HepG2 (cell line): ENCODE data around the gene UNKL. TPM values are rescaled to one million over a fixed set of nuclear protein-coding genes. Genes with fewer than 3 reads are reported as not detected.

Experiments
- EED ChIP-seq: sonication (generic); formaldehyde crosslinking; IDR thresholded peaks from 2 replicates; pipeline ENCODE4 v1.5.0; 2020; ENCODE audit warnings: mild to moderate bottlenecking, missing genetic modification reagents
- HOXD1 ChIP-seq: sonication (generic); formaldehyde crosslinking; IDR thresholded peaks from 2 replicates; pipeline ENCODE4 v1.5.0; 2020; ENCODE audit warnings: missing genetic modification reagents
- KDM5A ChIP-seq: fragments of 200-600 bp; sonication (generic); IDR thresholded peaks from 2 replicates; pipeline ENCODE4 v1.7.0; 2018; ENCODE audit warnings: antibody characterized with exemption, mild to moderate bottlenecking, low read length, borderline replicate concordance
- REST ChIP-seq, 2 experiments: IDR thresholded peaks; 2 replicates each; pipeline ENCODE4 v1.6.1; 2011 to 2012; ENCODE audit warnings: low read length in 2 of 2, borderline replicate concordance in 1 of 2, low read depth in 1 of 2, mild to moderate bottlenecking in 1 of 2, moderate library complexity in 1 of 2
- RFXANK ChIP-seq: IDR thresholded peaks from 2 replicates; pipeline ENCODE4 v1.6.1; 2016
- RNF2 ChIP-seq: fragments of 450-650 bp; conservative IDR thresholded peaks from 2 replicates; pipeline ENCODE4 v1.6.1; 2016; ENCODE audit warnings: low read depth
- SP4 ChIP-seq: sonication (generic); formaldehyde crosslinking; IDR thresholded peaks from 2 replicates; pipeline ENCODE4 v1.8.1; 2023; ENCODE audit warnings: mild to moderate bottlenecking, missing genetic modification reagents
- THAP11 ChIP-seq: IDR thresholded peaks from 2 replicates; pipeline ENCODE4 v1.6.1; 2016; ENCODE audit warnings: missing biosample characterization, missing genetic modification reagents
- U2AF1 ChIP-seq: fragments of 200-400 bp; formaldehyde crosslinking; optimal IDR thresholded peaks from 2 replicates; pipeline ENCODE3; 2017; ENCODE audit warnings: mild to moderate bottlenecking, low read depth, low read length
- ZFX ChIP-seq: sonication (generic); formaldehyde crosslinking; IDR thresholded peaks from 2 replicates; pipeline ENCODE4 v1.4.0; 2020; ENCODE audit warnings: mild to moderate bottlenecking, low read depth, missing genetic modification reagents, moderate library complexity
- ZNF260 ChIP-seq: sonication (generic); formaldehyde crosslinking; IDR thresholded peaks from 2 replicates; pipeline ENCODE4 v1.4.0; 2020; ENCODE audit warnings: missing genetic modification reagents, low read depth, mild to moderate bottlenecking, borderline replicate concordance
- ZNF274 ChIP-seq: sonication (generic); formaldehyde crosslinking; IDR thresholded peaks from 2 replicates; pipeline ENCODE4 v1.5.1; 2020; ENCODE audit warnings: mild to moderate bottlenecking, missing genetic modification reagents
- ZNF362 ChIP-seq: sonication (generic); formaldehyde crosslinking; IDR thresholded peaks from 2 replicates; pipeline ENCODE4 v1.4.0; 2020; ENCODE audit warnings: missing genetic modification reagents, mild to moderate bottlenecking, borderline replicate concordance
- ZNF496 ChIP-seq: sonication (generic); formaldehyde crosslinking; IDR thresholded peaks from 2 replicates; pipeline ENCODE4 v1.8.1; 2023; ENCODE audit warnings: mild to moderate bottlenecking, moderate library complexity, missing genetic modification reagents; ENCODE audit not compliant: insufficient replicate concordance
- ZNF557 ChIP-seq: sonication (generic); formaldehyde crosslinking; IDR thresholded peaks from 2 replicates; pipeline ENCODE4 v1.4.0; 2020; ENCODE audit warnings: missing genetic modification reagents
- polyA plus RNA-seq, 8 experiments: library from polyadenylated mRNA; depleted of rRNA in 3 of 8; stranded (reverse) in 7 of 8; unstranded in 1 of 8; fragments of >200 nt; fragmentation: Illumina TruSeq in 4 of 8; extraction: Trizol in 4 of 8; gene quantifications; 2 replicates each; pipeline versions ENCODE4 v1.2.1 to v1.2.3, GENCODE V29; 2011 to 2016; ENCODE audit warnings: low read depth in 4 of 8, missing spikeins in 1 of 8, mixed read lengths in 1 of 8; ENCODE audit not compliant: insufficient read depth in 1 of 8
- total RNA-seq, 5 experiments: library from RNA; depleted of rRNA; stranded (reverse); fragments of >200 nt; fragmentation: Illumina TruSeq; extraction: Trizol; gene quantifications; 2 replicates each; pipeline ENCODE4 v1.2.3, GENCODE V29; 2016; ENCODE audit warnings: low read depth in 1 of 5
- TF ChIP-seq, protein P1 (sequence below): IDR thresholded peaks from 2 replicates; pipeline ENCODE4 v1.6.1; 2016; ENCODE audit warnings: control low read depth
- TF ChIP-seq, protein P2 (sequence below): sonication (generic); formaldehyde crosslinking; IDR thresholded peaks from 2 replicates; pipeline ENCODE4 v1.5.1; 2020; ENCODE audit warnings: missing genetic modification reagents, mild to moderate bottlenecking, borderline replicate concordance

Gene UNKL
- total and polyA plus RNA-seq, 2 of the 13 experiments (the other 11 are each of a cell fraction or from before 2014, with no cell fraction given), result 10.4 to 17.6 TPM

- TF ChIP-seq, protein P1, sequence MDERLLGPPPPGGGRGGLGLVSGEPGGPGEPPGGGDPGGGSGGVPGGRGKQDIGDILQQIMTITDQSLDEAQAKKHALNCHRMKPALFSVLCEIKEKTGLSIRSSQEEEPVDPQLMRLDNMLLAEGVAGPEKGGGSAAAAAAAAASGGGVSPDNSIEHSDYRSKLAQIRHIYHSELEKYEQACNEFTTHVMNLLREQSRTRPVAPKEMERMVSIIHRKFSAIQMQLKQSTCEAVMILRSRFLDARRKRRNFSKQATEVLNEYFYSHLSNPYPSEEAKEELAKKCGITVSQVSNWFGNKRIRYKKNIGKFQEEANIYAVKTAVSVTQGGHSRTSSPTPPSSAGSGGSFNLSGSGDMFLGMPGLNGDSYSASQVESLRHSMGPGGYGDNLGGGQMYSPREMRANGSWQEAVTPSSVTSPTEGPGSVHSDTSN (CRISPR knock-in tag), result no peak
- TF ChIP-seq ZNF274 (0 out of 2 replicates have a peak, but pooled peaks have one; percentile 29), RNF2 (no peak), EED (CRISPR knock-in tag) (no peak), RFXANK (CRISPR knock-in tag) (no peak), REST (IDR thresholded peaks at IDR 0.05; ENCODE audit: borderline replicate concordance in 1 of 2, low read depth in 1 of 2, low read length in 2 of 2) (no peak), ZNF557 (CRISPR knock-in tag) (0 out of 2 replicates have a peak, but pooled peaks have one; percentile 50), KDM5A (peak; percentile 63; the same call in 1 of the 2 replicates), HOXD1 (CRISPR knock-in tag) (0 out of 2 replicates have a peak, but pooled peaks have one; percentile 35), U2AF1 (no peak), ZNF260 (CRISPR knock-in tag) (no peak), THAP11 (CRISPR knock-in tag) (peak; percentile 67), ZNF496 (no peak), ZFX (CRISPR knock-in tag) (0 out of 2 replicates have a peak, but pooled peaks have one; percentile 45), ZNF362 (no peak), SP4 (CRISPR knock-in tag) (peak; percentile 91)
- TF ChIP-seq, protein P2, sequence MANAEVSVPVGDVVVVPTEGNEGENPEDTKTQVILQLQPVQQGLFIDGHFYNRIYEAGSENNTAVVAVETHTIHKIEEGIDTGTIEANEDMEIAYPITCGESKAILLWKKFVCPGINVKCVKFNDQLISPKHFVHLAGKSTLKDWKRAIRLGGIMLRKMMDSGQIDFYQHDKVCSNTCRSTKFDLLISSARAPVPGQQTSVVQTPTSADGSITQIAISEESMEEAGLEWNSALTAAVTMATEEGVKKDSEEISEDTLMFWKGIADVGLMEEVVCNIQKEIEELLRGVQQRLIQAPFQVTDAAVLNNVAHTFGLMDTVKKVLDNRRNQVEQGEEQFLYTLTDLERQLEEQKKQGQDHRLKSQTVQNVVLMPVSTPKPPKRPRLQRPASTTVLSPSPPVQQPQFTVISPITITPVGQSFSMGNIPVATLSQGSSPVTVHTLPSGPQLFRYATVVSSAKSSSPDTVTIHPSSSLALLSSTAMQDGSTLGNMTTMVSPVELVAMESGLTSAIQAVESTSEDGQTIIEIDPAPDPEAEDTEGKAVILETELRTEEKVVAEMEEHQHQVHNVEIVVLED (CRISPR knock-in tag), result peak; percentile 39; the same call in 1 of the 2 replicates
These were observed 6.2 kb downstream of the UNKL start (continued) for GRCh38 chr16:1408171-1408837.
